ENCODE measurements around the gene MYL7.

DNA sequence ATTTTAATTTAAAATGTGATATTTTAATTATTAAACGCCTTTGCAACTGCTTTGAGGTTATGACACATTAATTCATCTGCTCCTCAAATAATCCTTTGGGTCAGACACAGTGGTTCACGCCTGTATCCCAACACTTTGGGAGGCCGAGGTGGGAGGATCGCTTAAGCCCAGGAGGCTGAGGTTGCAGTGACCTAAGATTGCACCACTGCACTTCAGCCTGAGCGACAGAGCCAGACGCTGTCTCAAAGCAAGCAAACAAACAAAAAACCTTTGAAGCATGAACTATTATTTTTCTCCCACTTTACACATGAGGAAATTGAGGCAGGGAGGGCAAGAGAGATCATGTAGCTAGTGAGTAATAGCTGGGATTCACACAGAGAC, 16.3 kb downstream of the MYL7 start:
- TF ChIP-seq ZNF274 (IDR thresholded peaks at IDR 0.05; ENCODE audit: low read depth, low read length), result no peak
- TF ChIP-seq SUZ12 (IDR thresholded peaks at IDR 0.05; ENCODE audit: extremely low read depth, insufficient read depth, insufficient read length), result no peak
- no peak for TF ChIP-seq YY1 (IDR thresholded peaks at IDR 0.05; ENCODE audit: insufficient read depth, insufficient read length)
